PC-3 (cell line): ENCODE results near the gene RNF26.

Source experiments
- EZH2 ChIP-seq: fragments of 300-600 bp; sonication (generic); IDR thresholded peaks from one replicate; pipeline ENCODE4 v1.6.1; 2017; ENCODE audit warnings: antibody characterized with exemption, mild to moderate bottlenecking, low read length; ENCODE audit not compliant: unreplicated experiment
- TF ChIP-seq, protein P1 (sequence below): fragments of 300-600 bp; sonication (generic); conservative IDR thresholded peaks from 2 replicates; pipeline ENCODE4 v1.5.1; 2017; ENCODE audit warnings: antibody characterized with exemption, low read depth, mild to moderate bottlenecking, low read length

DNA sequence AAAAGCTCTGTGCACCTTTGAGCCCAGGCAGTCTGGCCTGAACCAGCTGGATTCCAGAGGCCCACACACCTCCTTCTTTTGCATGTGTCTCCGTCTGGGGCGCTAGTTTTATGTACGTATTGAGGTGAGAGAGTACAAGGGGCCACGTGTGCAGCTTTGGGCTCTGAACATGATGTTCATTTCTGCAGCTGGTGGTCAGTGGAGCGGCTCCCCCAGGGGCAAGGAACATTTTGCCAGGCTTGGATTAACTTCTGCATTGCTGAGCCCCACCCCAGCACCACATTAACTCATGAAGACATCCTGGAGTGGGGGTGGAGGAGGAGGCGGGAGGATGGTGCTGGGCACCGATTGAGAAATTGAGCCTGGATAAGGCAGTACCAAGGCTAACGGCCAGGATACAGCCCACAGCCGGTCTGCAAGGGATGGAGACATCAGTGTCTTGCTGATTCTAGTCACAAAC, 33.4 kb downstream of the RNF26 start:
- TF ChIP-seq, protein P1, sequence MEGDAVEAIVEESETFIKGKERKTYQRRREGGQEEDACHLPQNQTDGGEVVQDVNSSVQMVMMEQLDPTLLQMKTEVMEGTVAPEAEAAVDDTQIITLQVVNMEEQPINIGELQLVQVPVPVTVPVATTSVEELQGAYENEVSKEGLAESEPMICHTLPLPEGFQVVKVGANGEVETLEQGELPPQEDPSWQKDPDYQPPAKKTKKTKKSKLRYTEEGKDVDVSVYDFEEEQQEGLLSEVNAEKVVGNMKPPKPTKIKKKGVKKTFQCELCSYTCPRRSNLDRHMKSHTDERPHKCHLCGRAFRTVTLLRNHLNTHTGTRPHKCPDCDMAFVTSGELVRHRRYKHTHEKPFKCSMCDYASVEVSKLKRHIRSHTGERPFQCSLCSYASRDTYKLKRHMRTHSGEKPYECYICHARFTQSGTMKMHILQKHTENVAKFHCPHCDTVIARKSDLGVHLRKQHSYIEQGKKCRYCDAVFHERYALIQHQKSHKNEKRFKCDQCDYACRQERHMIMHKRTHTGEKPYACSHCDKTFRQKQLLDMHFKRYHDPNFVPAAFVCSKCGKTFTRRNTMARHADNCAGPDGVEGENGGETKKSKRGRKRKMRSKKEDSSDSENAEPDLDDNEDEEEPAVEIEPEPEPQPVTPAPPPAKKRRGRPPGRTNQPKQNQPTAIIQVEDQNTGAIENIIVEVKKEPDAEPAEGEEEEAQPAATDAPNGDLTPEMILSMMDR: no peak
- no peak for TF ChIP-seq EZH2
